OCI-LY1 (cell line): Measurements from ENCODE around the gene USP47.

Source experiments
- CTCF ChIP-seq: fragments of 200-600 bp; sonication (generic), shearing (Covaris generic); IDR thresholded peaks from 2 replicates; pipeline ENCODE4 v1.5.1; 2017; ENCODE audit warnings: mild to moderate bottlenecking, antibody characterized with exemption, low read length, moderate library complexity, mixed read lengths
- EZH2 ChIP-seq: fragments of 200-600 bp; sonication (generic), shearing (Covaris generic); IDR thresholded peaks from 2 replicates; pipeline ENCODE4 v1.8.0; 2017; ENCODE audit warnings: borderline replicate concordance, mixed run types, mild to moderate bottlenecking, antibody characterized with exemption, low read length, moderate library complexity, mixed read lengths

DNA sequence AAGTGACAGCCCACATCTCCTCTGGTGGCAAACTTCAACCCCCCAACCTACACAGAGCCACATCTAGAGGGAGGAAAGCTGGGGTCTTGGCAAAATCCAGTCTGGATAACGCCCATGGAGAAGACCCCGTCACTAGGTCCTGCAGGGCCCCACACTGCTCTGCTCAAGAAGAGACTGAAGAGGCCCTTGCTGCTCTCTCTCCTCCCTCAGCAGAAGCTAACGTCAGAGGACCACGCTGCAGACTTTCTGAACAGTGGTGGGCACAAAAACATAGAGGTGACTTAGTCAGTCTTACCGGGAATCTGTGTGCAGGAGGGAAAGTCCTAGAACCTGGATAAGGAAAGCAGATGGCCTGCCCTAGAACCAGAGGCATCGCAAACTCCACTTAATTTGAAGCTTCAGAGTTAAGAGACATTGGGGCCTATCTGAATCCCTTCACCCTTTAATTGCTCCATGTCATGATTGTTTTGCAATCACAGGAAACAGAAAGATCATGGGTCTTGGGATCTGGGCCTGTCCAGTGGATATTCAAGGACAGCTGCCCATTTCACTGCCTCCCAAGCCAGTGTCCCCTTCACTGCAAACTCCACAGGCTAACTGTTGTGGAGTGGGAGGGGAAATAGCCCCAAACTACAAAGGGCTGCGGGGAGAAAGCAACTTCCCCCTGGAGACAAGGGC, 164.9 kb downstream of the USP47 start:
- TF ChIP-seq CTCF (no peak), EZH2 (no peak)
